GM23248 (cell line): ENCODE data around the gene SLC16A12.

Source experiments
- EZH2 ChIP-seq: fragments of 200-600 bp; sonication (generic); IDR thresholded peaks from 2 replicates; pipeline ENCODE4 v1.6.1; 2018; ENCODE audit warnings: antibody characterized with exemption, mild to moderate bottlenecking; ENCODE audit not compliant: insufficient read depth, poor library complexity, severe bottlenecking
- EZH2phosphoT487 ChIP-seq: fragments of 200-600 bp; sonication (generic); IDR thresholded peaks from 2 replicates; pipeline ENCODE4 v1.6.1; 2018; ENCODE audit warnings: antibody characterized with exemption, moderate library complexity, mild to moderate bottlenecking, low read depth; ENCODE audit not compliant: insufficient read depth

DNA sequence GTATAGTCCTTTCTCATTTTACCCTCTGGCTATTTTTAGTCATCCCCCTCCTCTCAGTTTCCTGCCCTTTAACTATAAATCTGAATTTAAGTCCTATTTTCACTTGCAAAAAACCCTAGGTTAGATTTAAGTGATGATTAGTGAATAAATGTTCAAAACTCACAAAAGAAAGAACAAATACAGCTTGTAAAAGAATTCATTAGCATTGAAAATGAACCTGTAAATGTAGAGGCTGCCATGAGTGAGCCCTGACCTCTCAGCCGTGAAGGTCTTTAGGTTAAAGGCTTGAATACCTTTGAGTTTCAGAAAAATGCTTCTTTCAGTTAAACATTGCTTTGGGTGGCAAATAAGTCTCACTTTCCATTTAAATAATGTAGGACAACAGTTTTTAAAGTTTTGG, 2.0 kb upstream of the SLC16A12 start:
- TF ChIP-seq EZH2 = no peak
- TF ChIP-seq EZH2phosphoT487 = no peak
